Ovary (tissue), 9 donors: Measurements from ENCODE around the gene FAM120B. TPM values are rescaled to one million over a fixed set of nuclear protein-coding genes. Genes with fewer than 3 reads are reported as not detected.

Experiments used
- DNase-seq, 5 donors: peaks; one replicate each; pipeline ENCODE4 v3.0.0-alpha.2; 2019 to 2020
- H3K27ac ChIP-seq, 2 donors: fragments of 200-600 bp; one replicate each; pipeline versions ENCODE4 v1.5.1 to v1.8.0; 2019 to 2022
- H3K27me3 ChIP-seq: fragments of 200-600 bp; one replicate; pipeline ENCODE4 v1.8.0; 2022
- H3K36me3 ChIP-seq: fragments of 200-600 bp; sonication (generic); one replicate; pipeline ENCODE4 v1.5.1; 2019
- H3K4me1 ChIP-seq: one replicate; pipeline ENCODE4 v1.8.1; 2013; ENCODE audit warnings: mild to moderate bottlenecking, moderate library complexity; ENCODE audit not compliant: insufficient read depth
- H3K4me3 ChIP-seq: fragments of 200-600 bp; sonication (generic); one replicate; pipeline ENCODE4 v1.5.1; 2017
- H3K9me3 ChIP-seq, 2 donors: fragments of 200-600 bp in 1 of 2; sonication (generic) in 1 of 2; one replicate each; pipeline versions ENCODE4 v1.5.1 to v1.8.1; 2013 to 2019; ENCODE audit warnings: mild to moderate bottlenecking in 1 of 2, moderate library complexity in 1 of 2
- CTCF ChIP-seq, 3 donors: fragments of 450-650 bp in 2 of 3; fragments of 200-600 bp in 1 of 3; IDR thresholded peaks; one replicate each; pipeline versions ENCODE4 v1.5.1 to v1.8.0; 2016 to 2022; ENCODE audit warnings: antibody characterized with exemption in 3 of 3, mild to moderate bottlenecking in 1 of 3
- EP300 ChIP-seq: sonication (generic); formaldehyde crosslinking; IDR thresholded peaks from one replicate; pipeline ENCODE4 v1.6.1; 2017; ENCODE audit warnings: antibody characterized with exemption
- POLR2A ChIP-seq: fragments of 450-650 bp; IDR thresholded peaks from one replicate; pipeline ENCODE4 v1.6.1; 2017; ENCODE audit warnings: antibody characterized with exemption, mild to moderate bottlenecking, moderate library complexity
- WGBS, 3 donors: extraction: QIAGEN DNeasy Blood & Tissue Kit in 1 of 3; methylation state at CpG; one replicate each; pipeline versions ENCODE4 v1.1.5 to v1.1.7; 2013 to 2017; 5-methylcytosine and 5-hydroxymethylcytosine counted together
- intact Hi-C, 4 donors: fragments of 100-400 bp; cut with DNase I; formaldehyde crosslinking; loops; one replicate each; pipeline versions ENCODE4 v1.11.0 to v1.15.1; 2022 to 2023
- polyA plus RNA-seq, 2 donors: library from polyadenylated mRNA; stranded (reverse); fragments of 200-250 nt in 1 of 2; fragments of 350-450 nt in 1 of 2; fragmentation: Illumina TruSeq in 1 of 2; extraction: RNeasy Lipid Tissue Mini Kit (QIAGEN cat#74804) in 1 of 2; gene quantifications; one replicate each; pipeline ENCODE4 v1.2.3, GENCODE V29; 2013 to 2014
- total RNA-seq, 7 donors: library from RNA; depleted of rRNA in 2 of 7; stranded (reverse); fragments of >200 nt in 2 of 7; fragmentation: NEBNext Ultra II Directional in 3 of 7; extraction: Animal tissue kit (Norgen Biotek cat#: 25700) in 3 of 7; gene quantifications; one replicate each; pipeline versions ENCODE4 v1.1.0 to v1.2.4, GENCODE V29; 2016 to 2023
- donor health status: DM: no; HTN: no; CAD: no; lungs with moderate emphysema.
- donor health status: DM: no; HTN: no; CAD: no.
- donor health status: Bipolar disorder and iron deficiency.
- donor health status: DM: yes; HTN: yes; CAD: no.
- donor health status: DM: no; HTN: no; CAD: no.
- donor health status: DM: yes; HTN: yes; CAD: no.

Gene FAM120B
- total and polyA plus RNA-seq, 9 donors: 10.6 to 39.3 (median 28.4) TPM

- Histone ChIP-seq H3K27me3 (no peaks in the 10 kb centered on the region), H3K4me1 (peaks cover 6% of the 10 kb centered on the region), H3K36me3 (no peaks in the 10 kb centered on the region), H3K27ac (no peak overlapping the region), H3K9me3 (no peaks in the 10 kb centered on the region), H3K4me3 (no peak overlapping the region)
- intact Hi-C loops: no loop called here
- TF ChIP-seq EP300 (no peak), CTCF (IDR thresholded peaks at IDR 0.05) (no peak), POLR2A (no peak)
- no peak for DNase-seq
- WGBS, 3 donors: 95 to 100% (median 97%) methylated on average over 5 of the region's 5 CpGs
Observed at GRCh38 chr6:170363255-170363654, 56.7 kb downstream of the FAM120B start.

- no peaks in the 10 kb centered on the region for H3K27me3 ChIP-seq
- 93 to 95% (median 95%) methylated on average over 4 of the region's 4 CpGs for WGBS, 3 donors
- no peak for DNase-seq
- intact Hi-C loops: no loop called here
- TF ChIP-seq POLR2A: no peak
- no peak for TF ChIP-seq EP300
- TF ChIP-seq CTCF (IDR thresholded peaks at IDR 0.05): no peak
- no peaks in the 10 kb centered on the region for H3K36me3 ChIP-seq
- no peaks in the 10 kb centered on the region for H3K9me3 ChIP-seq
- H3K4me3 ChIP-seq: no peak overlapping the region
- no peak overlapping the region for H3K27ac ChIP-seq
- H3K4me1 ChIP-seq: peaks cover 6% of the 10 kb centered on the region
Observed at GRCh38 chr6:170365121-170365520, 58.6 kb downstream of the FAM120B start.

GRCh38 chr6:170365593-170365992 lies 59.0 kb downstream of the FAM120B start:
- Histone ChIP-seq H3K36me3 (no peaks in the 10 kb centered on the region), H3K9me3 (no peaks in the 10 kb centered on the region), H3K4me3 (no peak overlapping the region), H3K27ac (no peak overlapping the region), H3K4me1 (peaks cover 6% of the 10 kb centered on the region), H3K27me3 (no peaks in the 10 kb centered on the region)
- TF ChIP-seq EP300: no peak
- no peak for TF ChIP-seq POLR2A
- TF ChIP-seq CTCF (IDR thresholded peaks at IDR 0.05): no peak
- no peak for DNase-seq
- intact Hi-C loops: no loop called here
- 55 to 61% (median 56%) methylated on average over 7 of the region's 7 CpGs for WGBS, 3 donors

- 64 to 70% (median 69%) methylated on average over 11 of the region's 11 CpGs for WGBS, 3 donors
- intact Hi-C loops: no loop called here
- no peak for TF ChIP-seq CTCF (IDR thresholded peaks at IDR 0.05)
- no peak for TF ChIP-seq EP300
- TF ChIP-seq POLR2A: no peak
- Histone ChIP-seq H3K4me3 (no peak overlapping the region), H3K27ac (peak overlapping the region in 1 of 2 donors; percentile 21), H3K36me3 (no peaks in the 10 kb centered on the region), H3K9me3 (no peaks in the 10 kb centered on the region), H3K4me1 (peaks cover 6% of the 10 kb centered on the region), H3K27me3 (no peaks in the 10 kb centered on the region)
- peak in 3 of 5 donors; percentile 28 to 51 (median 31) for DNase-seq
Observed at GRCh38 chr6:170366248-170366960, 59.8 kb downstream of the FAM120B start.
